GM12878 (cell line): ENCODE data around the gene FRMD8. TPM values are rescaled to one million over a fixed set of nuclear protein-coding genes. Genes with fewer than 3 reads are reported as not detected.

Experiments
- ATAC-seq: fragments of 200-7000 bp; cut with Tn5 transposase; 3 replicates; pipeline ENCODE4 v1.9.1; 2020; ENCODE audit warnings: mild to moderate bottlenecking, moderate library complexity
- BruUV-seq: library from RNA; stranded (reverse); fragments of 400-500 nt; replicated peaks from 2 replicates; lab custom pipeline; 2021; lab: Mats Ljungman, UMichigan
- CTCF ChIA-PET: fragments of 300-600 bp; sonication (Branson Sonifier 250); formaldehyde crosslinking; extraction: SDS; loops from one replicate; lab custom pipeline; 2021; ENCODE audit warnings: inconsistent platforms; lab: Yijun Ruan, JAX
- POLR2A ChIA-PET: fragments of 350-600 bp; formaldehyde crosslinking; extraction: SDS; loops from one replicate; lab custom pipeline; 2021; ENCODE audit warnings: inconsistent platforms; lab: Charles Lee
- RAD21 ChIA-PET: fragments of 300-600 bp; sonication (Branson Sonifier 250); formaldehyde crosslinking; loops from one replicate; lab custom pipeline; 2023; ENCODE audit warnings: antibody characterized with exemption; ENCODE audit not compliant: unreplicated experiment; lab: Charles Lee
- SMC1A ChIA-PET: fragments of 300-600 bp; sonication (Branson Sonifier 250); formaldehyde crosslinking; loops from one replicate; lab custom pipeline; 2023; ENCODE audit not compliant: unreplicated experiment, uncharacterized antibody; lab: Charles Lee
- DNase-seq: peaks from one replicate; pipeline ENCODE4 v3.0.0-alpha.2; 2011; ENCODE audit warnings: low read depth, low spot score
- FAIRE-seq: peaks from 3 replicates; lab custom pipeline; 2011; peaks lifted over from hg19 to GRCh38; lab: Jason Lieb, UNC
- H2AFZ ChIP-seq: 2 replicates; pipeline ENCODE4 v1.6.0; 2011; ENCODE audit warnings: low read depth, low read length, control low read depth; ENCODE audit not compliant: control insufficient read depth
- H3K27ac ChIP-seq: 2 replicates; pipeline ENCODE4 v1.5.1; 2011; ENCODE audit warnings: control low read depth; ENCODE audit not compliant: control insufficient read depth, insufficient read depth
- H3K27me3 ChIP-seq, 2 experiments: replicated peaks in 1 of 2; 2 replicates each; pipeline versions ENCODE4 v1.6.0 to v1.6.1; 2011; ENCODE audit warnings: low read length in 1 of 2; ENCODE audit not compliant: control insufficient read depth in 2 of 2, insufficient read depth in 2 of 2
- H3K36me3 ChIP-seq, 2 experiments: 2 replicates each; pipeline ENCODE4 v1.5.1; 2011; ENCODE audit warnings: low read length in 1 of 2; ENCODE audit not compliant: control insufficient read depth in 2 of 2, insufficient read depth in 2 of 2
- H3K4me1 ChIP-seq: 2 replicates; pipeline ENCODE4 v1.6.1; 2011; ENCODE audit warnings: mild to moderate bottlenecking, low read length, moderate library complexity, mixed read lengths; ENCODE audit not compliant: control insufficient read depth, insufficient read depth
- H3K4me2 ChIP-seq: 2 replicates; pipeline ENCODE4 v1.6.0; 2011; ENCODE audit warnings: control low read depth; ENCODE audit not compliant: control insufficient read depth, insufficient read depth
- H3K4me3 ChIP-seq: fragments of 200-600 bp; sonication (generic); 2 replicates; pipeline ENCODE4 v1.5.1; 2016
- H3K79me2 ChIP-seq: 2 replicates; pipeline ENCODE4 v1.6.0; 2011; ENCODE audit warnings: low read length; ENCODE audit not compliant: control insufficient read depth, insufficient read depth
- H3K9ac ChIP-seq: 2 replicates; pipeline ENCODE4 v1.8.0; 2011; ENCODE audit warnings: low read length, control low read depth, mixed read lengths; ENCODE audit not compliant: control insufficient read depth, insufficient read depth
- H3K9me3 ChIP-seq: replicated peaks from 3 replicates; pipeline ENCODE4 v1.5.1; 2011; ENCODE audit warnings: mild to moderate bottlenecking, low read length; ENCODE audit not compliant: control insufficient read depth, insufficient read depth
- H4K20me1 ChIP-seq: 2 replicates; pipeline ENCODE4 v1.6.0; 2011; ENCODE audit not compliant: control insufficient read depth, insufficient read depth
- CBX5 ChIP-seq: sonication (generic); IDR thresholded peaks from 2 replicates; pipeline ENCODE4 v1.6.1; 2016; ENCODE audit warnings: low read depth, moderate library complexity, mild to moderate bottlenecking, inconsistent platforms
- CHD1 ChIP-seq: IDR thresholded peaks from 2 replicates; pipeline ENCODE4 v1.6.1; 2012; ENCODE audit warnings: low read depth, low read length, improper control_type of control experiment
- TCF3 ChIP-seq: IDR thresholded peaks from 2 replicates; pipeline ENCODE4 v1.6.1; 2012; ENCODE audit warnings: low read depth, mild to moderate bottlenecking, low read length, borderline replicate concordance; ENCODE audit not compliant: insufficient read depth
- YY1 ChIP-seq: IDR thresholded peaks from 2 replicates; pipeline ENCODE4 v1.6.1; 2011; ENCODE audit warnings: low read depth, mild to moderate bottlenecking, low read length
- WGBS: methylation state at CpG from one replicate; pipeline ENCODE4 v1.1.6; 2016; ENCODE audit warnings: low lambda C conversion rate; ENCODE audit not compliant: insufficient replicate concordance, insufficient coverage; ENCODE audit errors: missing lambda C conversion rate; 5-methylcytosine and 5-hydroxymethylcytosine counted together
- in situ Hi-C: fragments of 300-500 bp; cut with MboI; formaldehyde crosslinking; loops from 9 replicates; pipeline ENCODE4 v1.14.3; 2018; ENCODE audit warnings: mixed read lengths
- intact Hi-C: fragments of 100-400 bp; cut with micrococcal nuclease; formaldehyde crosslinking; loops from one replicate; pipeline ENCODE4 v1.14.2; 2022; ENCODE audit not compliant: unreplicated experiment
- polyA plus RNA-seq, 11 experiments: library from polyadenylated mRNA; depleted of rRNA in 4 of 11; unstranded in 6 of 11; stranded (reverse) in 5 of 11; fragments of >200 nt; fragmentation: Nextera tagmentation in 4 of 11; fragmentation: Illumina TruSeq in 1 of 11; extraction: Ambion mirVana in 4 of 11; extraction: Trizol in 1 of 11; gene quantifications; 1 replicate in 1 of 11; 2 replicates in 10 of 11; pipeline versions ENCODE4 v1.2.1 to v1.2.3, GENCODE V29; 2011 to 2016; ENCODE audit warnings: inconsistent platforms in 2 of 11, missing spikeins in 2 of 11, low read depth in 1 of 11
- total RNA-seq, 4 experiments: library from RNA; depleted of rRNA in 3 of 4; stranded (reverse); fragments of >200 nt in 3 of 4; fragmentation: Illumina TruSeq in 1 of 4; extraction: Trizol in 1 of 4; gene quantifications; 2 replicates each; pipeline versions ENCODE4 v1.2.1 to v1.2.3, GENCODE V29; 2013 to 2021

Gene FRMD8
- total and polyA plus RNA-seq, 10 of the 15 experiments (the other 5 are each of a cell fraction or from before 2014, with no cell fraction given), result 8.3 to 69.4 (median 28.0) TPM

DNA sequence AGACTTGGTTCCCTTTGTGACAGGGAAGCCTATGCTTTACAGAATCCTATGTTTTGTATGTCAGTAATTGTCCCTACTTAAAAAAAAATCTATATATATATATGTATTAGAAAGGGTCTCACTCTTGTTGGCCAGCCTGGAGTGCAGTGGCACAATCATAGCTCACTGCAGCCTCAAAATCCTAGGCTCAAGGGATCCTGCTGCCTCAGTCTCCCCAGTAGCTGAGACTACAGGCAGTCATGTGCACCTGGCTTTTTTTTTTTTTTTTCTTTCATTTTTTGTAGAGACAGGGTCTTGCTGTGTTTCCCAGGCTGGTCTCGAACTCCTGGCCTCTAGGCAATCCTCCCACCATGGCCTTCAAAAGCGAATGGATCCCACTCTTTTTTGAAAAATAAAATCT lies 34.1 kb downstream of the FRMD8 start:
- ChIA-PET SMC1A (interaction anchor here (1.0 to 12.7 kb wide), 14 partner anchors 12 to 192 kb away, joined by 3 to 232 read pairs (median 8); partner anchors contain the start of gene MALAT1), RAD21 (interaction anchor here (0.5 to 15.3 kb wide), 12 partner anchors 10 to 167 kb away, joined by 3 to 282 read pairs (median 10); partner anchors contain the start of gene MALAT1), CTCF (interaction anchor here (0.7 to 15.3 kb wide), 16 partner anchors 8 to 88 kb away, joined by 3 to 362 read pairs (median 4); partner anchors contain the start of gene MALAT1), POLR2A (interaction anchor here (0.6 to 13.6 kb wide), 24 partner anchors 10 to 217 kb away, joined by 3 to 323 read pairs (median 5); partner anchors contain the start of genes FRMD8, MALAT1 and SIPA1)
- FAIRE-seq, result no peak
- Histone ChIP-seq H3K27me3 (no peaks in the 10 kb centered on the region), H3K4me3 (peak overlapping the region; percentile 95), H4K20me1 (peaks cover 18% of the 10 kb centered on the region), H3K27ac (peak overlapping the region; percentile 100), H3K79me2 (peaks cover 94% of the 10 kb centered on the region), H3K4me1 (peaks cover 51% of the 10 kb centered on the region), H3K4me2 (peak overlapping the region; percentile 100), H3K9ac (peak overlapping the region; percentile 99), H3K36me3 (no peaks in the 10 kb centered on the region), H3K9me3 (no peaks in the 10 kb centered on the region), H2AFZ (no peak overlapping the region)
- 0% methylated on average over 2 of the region's 2 CpGs for WGBS
- BruUV-seq, result no TSS peak
- TF ChIP-seq CHD1 (0 out of 2 replicates have a peak, but pooled peaks have one; percentile 9), CBX5 (no peak), TCF3 (no peak), YY1 (no peak)
- in situ Hi-C loops (loop anchor here (10.0 kb wide), 1 partner anchor 556 kb away; no protein-coding TSS in a partner anchor), intact Hi-C loops (loop anchor here (5.0 kb wide), 1 partner anchor 37 kb away; no protein-coding TSS in a partner anchor)
- ATAC-seq, result no peak
- no peak for DNase-seq
